HG02943 (cell line): ENCODE results near the gene RBFOX2.
"Not testable (repeated sequence)": the region's sequence is repeated elsewhere in the genome, so short reads cannot be mapped to it uniquely, and the experiment has no call there.

Experiments
- ATAC-seq: cut with Tn5 transposase; IDR thresholded peaks from one replicate; pipeline ENCODE4 v1.9.1; 2021; ENCODE audit warnings: mild to moderate bottlenecking, low read depth, moderate library complexity; ENCODE audit not compliant: unreplicated experiment

Gene RBFOX2

DNA sequence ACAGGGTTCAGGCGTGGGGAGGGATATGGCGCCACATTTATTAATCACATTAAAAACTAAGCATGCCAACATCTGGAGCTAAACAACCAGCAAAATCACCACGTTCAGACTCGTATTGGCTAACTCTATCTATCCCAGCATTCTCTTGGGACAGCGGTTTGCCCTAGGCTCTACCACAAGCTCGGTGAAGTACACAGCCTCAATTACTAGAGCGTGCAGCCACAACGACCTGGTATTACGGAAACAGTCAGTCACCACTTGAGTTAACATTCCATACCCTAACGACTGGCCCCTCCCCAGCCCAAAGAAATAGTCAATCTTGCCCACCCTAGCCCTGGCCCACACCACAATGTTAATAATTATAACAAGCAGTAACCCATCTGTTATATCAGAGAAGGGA, 278.8 kb downstream of the RBFOX2 start:
- ATAC-seq, result peak; percentile 79

DNA sequence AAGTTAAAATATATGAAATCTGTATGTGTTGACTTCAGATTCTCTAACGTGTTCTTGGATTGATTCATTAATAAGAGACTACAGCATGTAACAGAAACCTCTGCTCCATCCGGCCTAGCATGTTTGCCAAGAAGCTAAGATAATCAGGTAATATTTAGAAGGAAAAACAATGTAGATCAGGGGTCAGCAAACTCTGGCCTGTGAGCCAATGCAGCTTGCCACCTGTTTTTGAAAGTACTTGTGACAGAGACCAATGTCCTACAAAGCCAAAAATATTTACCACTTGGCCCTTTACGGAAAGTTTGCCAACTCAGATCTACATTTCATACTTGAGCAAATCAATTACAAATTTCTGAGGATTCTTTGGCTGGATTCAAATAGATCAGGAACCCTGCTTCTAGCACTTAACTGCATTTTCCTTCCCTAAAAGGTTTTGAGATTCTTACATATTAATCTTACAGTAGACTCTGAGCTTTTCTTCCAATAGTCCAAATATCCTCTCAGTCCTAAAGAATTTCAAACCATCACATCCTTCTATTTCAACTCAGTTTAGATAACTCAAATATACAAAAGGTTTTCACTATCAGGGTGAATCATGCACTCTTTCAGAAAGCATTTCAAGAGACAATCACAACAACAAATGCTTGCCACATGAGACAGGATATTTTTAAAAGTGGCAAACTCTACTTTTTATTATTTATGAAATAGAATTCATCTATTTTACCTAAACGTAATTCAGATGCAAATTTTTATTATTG, 281.5 kb downstream of the RBFOX2 start:
- ATAC-seq, result no peak

DNA sequence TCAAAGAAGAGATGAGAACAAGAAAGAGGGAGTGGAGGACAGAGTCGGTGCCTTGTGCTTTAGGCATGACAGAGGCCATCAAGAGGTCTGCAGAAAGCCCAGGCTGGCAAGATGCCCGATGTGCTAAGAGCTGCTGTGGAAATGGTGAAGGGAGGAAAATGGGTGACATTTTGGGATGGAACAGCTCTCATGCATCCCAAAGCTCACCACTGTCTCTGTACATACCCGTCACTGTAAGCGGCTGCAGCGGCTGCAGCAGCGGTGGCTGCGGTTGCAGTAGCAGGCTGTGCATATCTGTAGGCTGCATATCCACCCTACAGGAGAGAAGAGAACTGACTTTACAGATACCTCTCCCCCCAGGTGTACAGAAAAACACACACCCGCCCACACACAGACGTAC, 282.4 kb downstream of the RBFOX2 start:
- no peak for ATAC-seq

DNA sequence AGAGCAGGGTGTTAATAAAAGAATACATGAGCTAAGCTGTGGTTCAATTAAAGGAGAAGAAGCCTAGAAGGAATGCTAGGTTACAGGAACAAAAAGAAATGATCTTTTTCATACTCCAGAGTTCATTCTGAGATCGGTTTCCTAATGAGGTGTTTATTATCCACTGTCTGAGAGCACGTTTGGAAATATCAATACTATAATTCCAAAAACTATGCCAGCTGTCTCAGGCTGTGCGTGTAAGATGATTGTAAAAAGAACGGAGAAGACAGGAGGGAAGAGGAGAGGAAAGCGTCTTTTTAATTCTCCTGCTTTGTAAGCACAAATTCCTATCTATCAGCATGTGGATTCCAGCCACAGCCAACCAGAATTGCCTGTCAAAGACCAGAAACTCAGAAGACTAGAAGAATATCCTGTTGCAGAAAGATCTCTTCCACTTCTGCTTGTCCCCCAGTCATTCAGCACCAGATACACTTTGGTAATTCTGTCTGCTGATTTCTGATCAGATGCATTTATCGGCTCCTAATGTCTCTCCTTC, 285.2 kb downstream of the RBFOX2 start:
- no peak for ATAC-seq

DNA sequence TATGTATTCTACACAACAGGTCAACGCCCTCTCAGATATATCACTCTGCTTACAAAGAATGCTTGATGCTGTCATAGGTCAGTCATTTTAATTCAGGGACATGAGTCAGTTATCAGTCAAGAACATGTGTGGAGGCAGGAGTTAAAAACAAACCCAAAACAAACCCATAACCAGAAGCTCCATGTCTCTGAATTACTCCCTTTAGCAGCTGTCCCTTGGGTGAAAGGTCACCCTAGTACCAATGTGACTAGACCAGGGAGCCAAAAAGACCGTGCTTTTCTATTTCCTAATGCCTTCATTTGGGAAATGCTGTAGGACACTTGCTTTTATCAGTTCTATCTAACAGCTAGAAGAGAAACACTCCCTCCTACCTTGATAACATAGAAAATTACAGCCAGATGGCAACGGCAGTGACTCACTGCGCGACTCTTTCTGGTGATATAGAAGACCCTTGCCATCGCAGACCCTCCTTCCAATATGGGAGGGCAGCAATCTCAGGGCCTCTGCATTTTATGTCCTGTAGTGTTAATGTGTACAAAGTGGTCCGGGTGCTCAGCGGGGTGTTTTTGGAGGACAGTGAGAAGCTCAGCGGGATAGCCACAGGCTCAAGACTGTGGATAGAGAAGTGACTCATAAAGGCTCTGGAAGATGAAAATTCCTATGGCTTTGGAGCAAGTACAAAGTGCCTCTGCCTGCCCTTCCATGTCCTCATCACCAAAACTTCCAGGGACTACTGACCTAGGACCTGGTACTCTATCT, 286.1 kb downstream of the RBFOX2 start:
- no peak for ATAC-seq

DNA sequence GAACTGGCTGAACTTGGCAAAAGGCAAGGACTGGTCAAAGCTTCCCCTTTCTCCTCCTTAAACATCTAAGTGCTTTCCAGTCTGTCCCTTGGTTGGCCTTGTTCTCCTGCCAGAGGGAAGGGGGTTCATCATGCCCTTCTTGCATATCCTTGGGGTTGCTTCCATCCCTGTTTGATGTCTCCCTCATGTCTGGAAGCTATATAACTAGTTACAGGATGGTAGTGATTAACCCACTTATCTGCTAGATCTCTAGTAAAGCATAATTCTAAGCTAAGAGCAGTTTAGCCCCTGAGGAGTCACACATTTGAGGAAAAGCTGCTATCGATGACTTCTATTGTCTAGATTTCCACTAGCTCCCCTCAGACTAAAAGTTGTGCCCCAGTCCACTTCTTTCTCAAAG, 288.0 kb downstream of the RBFOX2 start:
- no peak for ATAC-seq

DNA sequence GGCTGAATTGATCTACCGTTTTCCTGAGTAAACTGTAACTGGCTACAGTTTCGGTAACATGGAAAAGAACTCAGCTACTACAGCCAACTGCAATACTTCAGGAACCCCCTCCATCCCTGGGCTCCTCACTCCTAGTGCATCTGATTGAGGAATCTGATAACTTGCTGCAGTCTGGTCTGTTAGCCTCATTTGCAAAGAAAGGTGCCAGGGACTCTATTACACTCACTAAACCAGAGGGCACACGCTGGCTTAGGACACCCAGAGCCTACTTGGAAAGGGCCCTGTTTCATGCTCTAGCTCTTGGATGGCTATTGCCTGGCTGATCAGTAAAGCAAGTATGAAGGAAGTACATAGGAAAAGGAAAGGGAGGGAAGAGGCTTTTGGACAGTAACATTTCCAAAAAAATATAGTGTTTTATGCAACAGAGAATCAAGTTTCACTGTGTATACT, 288.7 kb downstream of the RBFOX2 start:
- no peak for ATAC-seq

DNA sequence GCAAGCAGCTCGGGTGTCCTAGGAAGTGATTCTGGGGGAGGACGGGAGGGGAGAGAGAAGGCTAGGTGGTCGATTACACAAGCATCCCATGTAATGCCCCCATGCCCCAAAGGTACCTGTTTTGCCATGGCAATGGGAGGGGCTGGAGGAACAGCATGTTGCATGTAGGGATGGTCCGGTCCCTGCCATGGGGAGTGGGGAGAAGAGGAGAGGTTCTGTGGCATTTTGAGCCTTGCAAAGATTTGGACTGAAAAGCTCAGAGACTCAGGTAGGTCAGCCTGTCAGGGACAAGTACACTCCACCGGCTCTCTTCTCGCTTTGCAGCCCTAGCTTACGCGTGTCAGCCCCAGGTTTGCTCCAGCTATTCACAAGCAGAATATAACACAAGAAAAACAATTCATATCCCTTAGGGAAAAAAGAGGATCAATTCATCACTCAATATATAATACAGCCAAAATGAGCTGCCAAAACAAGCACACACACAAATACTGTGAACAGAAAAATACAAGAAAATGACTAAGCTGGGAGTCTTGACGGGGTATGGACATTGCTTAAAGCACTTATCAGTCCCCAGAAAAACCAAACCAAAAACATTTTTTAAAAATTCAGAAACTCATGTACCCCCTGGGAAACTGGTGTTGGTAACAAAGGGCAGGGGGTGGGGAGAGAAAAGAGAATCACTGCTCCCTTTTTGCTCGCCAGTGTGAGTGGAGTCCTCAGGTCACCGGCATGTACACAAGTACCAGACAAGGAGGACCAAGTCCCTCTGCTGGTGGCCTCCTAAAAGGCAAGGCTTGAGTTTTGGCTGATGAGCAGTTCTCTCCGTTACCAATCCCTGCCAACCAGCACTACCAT, 289.3 kb downstream of the RBFOX2 start:
- no peak for ATAC-seq

DNA sequence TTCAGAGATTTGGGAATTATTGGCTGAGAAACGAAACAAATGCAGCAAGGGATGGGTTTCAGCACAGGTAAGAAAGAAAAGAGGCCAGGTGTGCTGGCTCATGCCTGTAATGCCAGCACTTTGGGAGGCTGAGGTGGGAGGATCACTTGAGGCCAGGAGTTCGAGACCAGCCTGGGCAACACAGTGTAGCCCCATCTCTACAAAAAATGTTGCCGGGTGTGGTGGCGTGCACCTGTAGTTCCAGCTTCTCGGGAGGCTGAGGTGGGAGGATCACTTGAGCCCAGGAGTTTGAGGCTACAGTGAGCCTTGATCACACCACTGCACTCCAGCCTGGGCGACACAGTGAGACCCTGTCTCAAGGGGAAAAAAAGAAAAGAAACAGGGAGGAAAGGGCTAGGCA, 290.7 kb downstream of the RBFOX2 start:
- ATAC-seq, result not testable (repeated sequence)

DNA sequence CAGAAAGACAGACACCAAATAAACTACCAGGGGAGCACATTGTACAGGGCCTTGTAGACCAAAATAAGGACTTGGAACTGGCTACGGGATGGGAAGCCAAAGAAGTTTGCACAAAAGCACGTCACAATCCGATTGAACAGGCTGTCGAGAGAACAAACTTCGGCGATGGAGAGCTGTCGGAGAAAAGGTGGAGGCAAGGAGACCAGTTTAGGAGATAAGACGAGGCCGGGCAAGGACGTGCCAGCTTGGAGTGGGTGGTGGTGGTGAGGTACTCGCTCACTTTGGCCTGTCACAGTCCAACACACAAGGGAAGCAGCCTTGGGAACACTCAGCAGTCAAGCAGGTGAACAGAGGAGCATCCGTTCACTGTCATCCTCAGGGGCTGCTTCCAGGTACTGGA, 291.9 kb downstream of the RBFOX2 start:
- ATAC-seq, result no peak

DNA sequence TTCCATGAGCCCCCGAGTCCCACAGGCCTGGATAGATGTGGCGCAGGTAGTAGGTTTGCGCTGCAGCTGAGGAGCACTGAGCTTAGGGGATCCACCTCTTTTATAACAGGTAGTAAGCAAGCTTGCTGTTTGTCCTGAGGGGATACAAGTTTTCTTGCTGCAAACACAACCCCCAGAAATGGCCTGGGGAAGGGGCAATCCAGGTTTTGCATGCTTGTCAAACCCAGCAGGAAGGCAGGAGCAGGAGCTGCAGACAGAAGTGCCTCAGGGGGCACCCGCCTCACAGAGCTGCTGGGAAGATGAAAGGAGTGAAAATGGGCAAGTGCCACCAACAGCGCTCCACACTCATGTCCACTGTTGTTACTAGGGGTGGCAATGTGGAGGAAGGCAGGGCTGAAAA, 292.5 kb downstream of the RBFOX2 start:
- no peak for ATAC-seq

DNA sequence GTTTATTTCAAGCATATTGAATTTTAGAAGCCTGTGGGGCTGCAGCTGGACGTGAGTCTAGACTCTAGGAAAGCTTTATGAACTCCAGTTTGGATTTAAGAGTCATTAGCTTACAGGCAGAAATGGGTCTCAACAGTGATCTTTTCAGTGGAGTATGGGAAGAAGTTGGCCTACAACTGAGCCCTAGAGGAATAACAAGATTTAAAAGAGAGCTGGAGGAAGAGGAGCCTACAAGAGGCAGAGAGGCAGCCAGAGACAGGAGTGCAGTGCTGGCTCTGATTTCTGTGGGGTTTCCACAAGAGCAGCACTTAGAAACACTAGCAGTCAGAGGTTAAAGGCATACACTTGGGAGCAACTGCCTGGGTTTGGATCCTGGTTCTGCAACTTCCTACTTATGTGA, 293.1 kb downstream of the RBFOX2 start:
- no peak for ATAC-seq

DNA sequence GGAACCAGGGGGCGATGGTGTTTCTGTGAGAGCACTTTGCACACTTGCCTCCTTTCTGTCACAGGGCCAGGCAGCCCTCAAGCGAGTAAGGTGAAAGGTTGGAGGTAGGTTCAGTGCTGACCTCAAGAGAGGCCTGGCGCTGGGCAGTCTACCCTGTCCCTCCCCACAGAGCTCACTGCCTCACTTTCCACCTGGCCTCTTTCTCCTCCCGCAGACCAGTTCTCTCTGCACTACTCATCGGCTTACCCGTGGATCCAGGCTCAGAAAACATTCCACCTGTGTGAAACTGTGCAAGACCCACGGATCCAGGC, 294.2 kb downstream of the RBFOX2 start:
- no peak for ATAC-seq

DNA sequence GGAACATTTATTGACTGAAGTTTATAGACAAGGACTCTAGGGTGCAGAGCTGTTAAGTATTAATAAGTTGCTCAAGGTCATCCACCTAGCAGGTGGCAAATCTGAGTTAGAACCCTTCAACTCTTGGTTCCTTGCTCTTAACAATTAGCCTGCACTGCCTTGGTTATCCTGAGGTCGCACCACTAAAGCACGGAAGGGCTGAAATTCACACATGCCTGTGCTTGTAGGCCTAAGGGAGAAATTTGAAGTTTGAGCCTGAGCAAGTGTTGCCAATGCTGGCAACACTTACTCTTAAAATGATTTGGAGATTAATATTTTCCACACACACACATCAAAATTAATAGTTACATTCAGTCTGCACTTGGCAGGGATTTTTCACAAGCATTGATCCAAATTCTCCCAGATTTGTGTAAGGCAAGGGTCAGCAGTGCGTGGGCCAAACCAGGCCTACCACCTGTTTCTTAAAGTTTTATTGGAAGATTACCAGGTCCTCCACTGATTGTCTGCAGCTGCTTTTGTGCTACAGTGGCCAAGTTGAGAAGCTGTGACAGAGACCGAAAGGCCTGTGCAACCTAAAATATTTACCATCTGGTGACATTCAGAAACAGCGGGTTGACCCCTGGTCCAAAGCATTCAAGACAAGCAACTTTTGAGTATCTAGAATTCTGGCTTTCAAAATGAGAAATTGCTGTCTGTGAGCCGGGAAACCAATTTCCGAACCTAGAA, 294.7 kb downstream of the RBFOX2 start:
- no peak for ATAC-seq

DNA sequence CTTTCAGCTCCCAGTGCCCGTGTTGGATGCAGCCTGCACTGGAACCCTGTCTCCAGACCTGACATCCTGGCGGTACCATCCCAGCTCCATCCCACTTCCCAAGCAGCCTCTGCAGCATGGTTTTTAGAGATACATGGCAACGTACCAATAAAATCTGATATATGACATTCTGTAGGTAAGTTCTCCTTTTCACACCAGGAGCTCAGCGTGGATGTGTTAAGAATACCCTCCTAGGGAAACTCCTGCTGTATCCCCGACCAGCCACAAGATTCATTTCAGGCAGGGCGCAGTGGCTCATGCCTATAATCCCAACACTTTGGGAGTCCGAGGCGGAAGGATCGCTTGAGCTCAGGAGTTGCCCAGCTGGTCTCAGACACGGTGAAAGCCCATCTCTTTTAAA, 295.6 kb downstream of the RBFOX2 start:
- ATAC-seq, result no peak

DNA sequence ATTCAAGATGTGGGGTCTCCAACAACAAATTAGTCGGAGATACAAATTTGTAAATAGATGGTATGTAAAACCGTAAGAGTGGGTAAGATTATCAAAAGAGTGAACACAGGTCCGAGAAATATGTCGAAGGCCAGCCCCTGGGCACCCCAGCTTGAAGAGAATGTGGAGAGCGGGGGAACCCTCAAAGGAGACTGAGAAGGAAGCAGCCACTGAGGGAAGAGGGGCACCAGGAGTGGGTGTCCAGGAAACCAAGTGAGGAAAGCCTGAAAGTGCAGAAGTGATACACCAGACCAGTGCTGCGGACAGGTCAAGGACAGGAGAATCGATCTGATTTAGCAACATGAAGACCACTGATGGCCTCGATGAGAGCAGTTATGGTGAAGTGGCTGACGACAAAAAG, 296.5 kb downstream of the RBFOX2 start:
- no peak for ATAC-seq

DNA sequence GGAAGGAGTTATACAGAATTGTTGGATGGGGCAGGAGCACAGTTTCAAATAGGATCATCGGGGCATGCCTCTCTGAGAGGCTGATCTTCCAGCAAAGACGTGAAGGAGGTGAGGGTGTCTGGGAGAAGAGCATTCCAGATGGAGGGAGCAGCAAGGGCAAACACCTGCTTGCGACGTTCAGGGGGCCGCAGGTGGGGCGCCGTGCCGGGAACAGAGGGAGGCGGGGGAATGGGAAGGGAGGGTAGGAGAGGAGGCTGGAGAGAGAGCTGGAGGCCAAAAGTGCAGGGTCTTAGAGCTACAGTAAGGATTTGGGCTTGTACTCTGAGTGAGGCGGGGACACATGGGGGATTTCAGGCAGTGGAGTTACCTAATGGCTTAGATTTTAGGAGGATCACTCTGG, 297.3 kb downstream of the RBFOX2 start:
- ATAC-seq, result no peak

DNA sequence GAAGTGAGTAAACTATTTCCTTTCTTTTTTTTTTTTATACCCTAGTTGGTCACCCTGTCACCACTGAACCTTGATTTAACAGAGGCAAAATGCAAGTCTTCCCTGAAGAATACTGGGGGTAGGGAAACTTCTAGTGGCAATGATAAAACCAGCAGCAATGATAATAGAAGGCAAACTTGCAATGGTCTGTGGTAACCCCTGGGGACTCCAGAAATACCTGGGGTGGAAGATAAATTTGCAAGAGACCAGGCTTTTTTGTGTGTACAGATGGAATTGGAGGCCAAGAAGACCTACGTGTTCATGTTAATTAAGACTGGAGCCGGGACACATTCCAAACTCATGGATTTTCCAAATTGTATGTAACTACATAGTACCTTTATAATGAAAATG, 299.3 kb downstream of the RBFOX2 start:
- ATAC-seq, result no peak

DNA sequence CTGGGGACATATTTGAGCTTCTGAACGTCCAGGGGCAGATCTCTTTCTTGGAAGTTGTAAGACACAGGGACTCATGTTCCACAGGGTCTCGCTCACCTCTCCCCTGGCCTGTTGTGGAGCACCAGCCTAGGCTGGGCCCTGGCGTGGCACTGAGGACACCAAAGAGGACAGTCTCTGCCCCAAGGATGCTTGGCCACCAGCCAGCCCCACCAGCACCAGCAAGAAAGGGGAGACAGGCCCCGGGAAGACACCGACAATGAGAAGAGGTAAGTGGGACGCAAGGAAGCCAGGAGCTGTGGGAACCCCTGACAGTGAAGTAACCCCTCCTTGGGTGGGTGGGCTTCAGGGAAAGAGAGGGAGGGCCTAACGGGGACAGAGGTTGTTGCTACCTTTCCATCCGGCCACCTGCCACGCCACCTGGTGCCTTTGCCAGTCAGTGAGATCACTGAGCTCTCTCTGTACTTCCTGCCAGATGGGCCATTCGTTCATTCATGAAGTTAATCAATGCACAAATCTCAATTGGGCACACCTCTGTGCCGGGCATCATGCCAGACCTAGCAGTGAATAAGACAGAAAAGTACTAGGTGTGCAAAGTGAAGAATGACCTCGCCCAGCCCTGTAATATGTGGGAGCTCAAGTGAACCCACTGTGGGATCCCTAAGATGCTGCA, 299.9 kb downstream of the RBFOX2 start:
- ATAC-seq, result no peak

DNA sequence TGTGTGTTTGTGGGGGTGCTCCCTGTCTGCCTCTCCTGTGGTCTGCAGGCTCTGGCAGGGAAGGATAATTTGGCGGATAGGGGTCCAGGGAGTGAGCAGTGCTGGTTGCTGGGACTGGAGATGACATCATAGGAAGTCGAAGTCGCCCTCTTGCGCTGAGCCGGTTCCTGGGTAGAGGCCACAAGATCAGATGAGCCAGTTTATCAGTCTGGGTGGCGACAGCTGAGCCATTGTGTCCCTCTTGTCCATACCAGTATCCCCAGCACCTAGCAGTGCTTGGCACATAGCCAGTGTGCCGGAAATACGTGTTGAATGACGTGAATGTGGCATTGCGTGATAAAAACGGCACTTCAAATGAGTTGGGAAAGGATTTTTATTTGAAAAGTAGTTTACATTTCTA, 301.2 kb downstream of the RBFOX2 start:
- ATAC-seq, result no peak
